Parathyroid adenoma (tissue), 2 donors: ENCODE measurements around the gene BMP10.

Experiments used
- H2AFZ ChIP-seq: fragments of 300-600 bp; sonication (generic); one replicate; pipeline ENCODE4 v1.7.0; 2017; ENCODE audit warnings: antibody characterized with exemption, mild to moderate bottlenecking
- H3K27ac ChIP-seq: fragments of 300-600 bp; sonication (generic); one replicate; pipeline ENCODE4 v1.7.0; 2017
- H3K27me3 ChIP-seq: fragments of 300-600 bp; sonication (generic); one replicate; pipeline ENCODE4 v1.7.0; 2017; ENCODE audit warnings: low read length; ENCODE audit not compliant: control insufficient read depth, insufficient read depth
- H3K36me3 ChIP-seq: fragments of 300-600 bp; sonication (generic); one replicate; pipeline ENCODE4 v1.7.0; 2017; ENCODE audit warnings: low read length; ENCODE audit not compliant: control insufficient read depth, insufficient read depth
- H3K4me1 ChIP-seq: fragments of 300-600 bp; sonication (generic); one replicate; pipeline ENCODE4 v1.7.0; 2017; ENCODE audit warnings: control low read depth
- H3K4me2 ChIP-seq: fragments of 300-600 bp; sonication (generic); one replicate; pipeline ENCODE4 v1.7.0; 2017; ENCODE audit warnings: low read length
- H3K4me3 ChIP-seq: fragments of 300-600 bp; sonication (generic); one replicate; pipeline ENCODE4 v1.7.0; 2017; ENCODE audit warnings: low read depth, low read length
- H3K79me2 ChIP-seq: fragments of 300-600 bp; sonication (generic); one replicate; pipeline ENCODE4 v1.7.0; 2017; ENCODE audit warnings: control low read depth
- H3K9ac ChIP-seq: fragments of 300-600 bp; sonication (generic); one replicate; pipeline ENCODE4 v1.7.0; 2017; ENCODE audit warnings: mild to moderate bottlenecking
- H3K9me3 ChIP-seq: fragments of 300-600 bp; sonication (generic); one replicate; pipeline ENCODE4 v1.7.0; 2017; ENCODE audit warnings: low read length; ENCODE audit not compliant: control insufficient read depth
- CTCF ChIP-seq: fragments of 300-600 bp; sonication (generic); IDR thresholded peaks from one replicate; pipeline ENCODE4 v1.7.0; 2017; ENCODE audit warnings: antibody characterized with exemption, mild to moderate bottlenecking
- donor health status: primary hyperparathyroidism.

The BMP10 gene

GRCh38 chr2:68822207-68822872 lies 48.9 kb downstream of the BMP10 start:
- Histone ChIP-seq H3K27ac (no peak overlapping the region), H3K9me3 (no peaks in the 10 kb centered on the region), H3K36me3 (no peaks in the 10 kb centered on the region), H3K79me2 (no peaks in the 10 kb centered on the region), H3K27me3 (no peaks in the 10 kb centered on the region), H3K9ac (no peak overlapping the region), H3K4me2 (no peak overlapping the region), H3K4me1 (no peaks in the 10 kb centered on the region), H2AFZ (no peak overlapping the region), H3K4me3 (no peak overlapping the region)
- no peak for TF ChIP-seq CTCF

GRCh38 chr2:68819556-68819955 lies 51.6 kb downstream of the BMP10 start:
- no peak for TF ChIP-seq CTCF
- H3K27me3 ChIP-seq: no peaks in the 10 kb centered on the region
- no peak overlapping the region for H3K4me2 ChIP-seq
- no peaks in the 10 kb centered on the region for H3K36me3 ChIP-seq
- no peak overlapping the region for H2AFZ ChIP-seq
- no peaks in the 10 kb centered on the region for H3K9me3 ChIP-seq
- no peaks in the 10 kb centered on the region for H3K4me1 ChIP-seq
- H3K27ac ChIP-seq: no peak overlapping the region
- no peak overlapping the region for H3K9ac ChIP-seq
- H3K79me2 ChIP-seq: no peaks in the 10 kb centered on the region
- H3K4me3 ChIP-seq: no peak overlapping the region

GRCh38 chr2:68817306-68817705 lies 53.9 kb downstream of the BMP10 start:
- Histone ChIP-seq H3K9ac (no peak overlapping the region), H3K4me2 (no peak overlapping the region), H3K79me2 (no peaks in the 10 kb centered on the region), H3K27me3 (no peaks in the 10 kb centered on the region), H3K36me3 (no peaks in the 10 kb centered on the region), H3K4me1 (no peaks in the 10 kb centered on the region), H3K27ac (no peak overlapping the region), H3K4me3 (no peak overlapping the region), H2AFZ (no peak overlapping the region), H3K9me3 (no peaks in the 10 kb centered on the region)
- TF ChIP-seq CTCF: no peak
